OCI-LY1 (cell line): ENCODE results near the gene ZNF593.

Experiments
- EZH2 ChIP-seq: fragments of 200-600 bp; sonication (generic), shearing (Covaris generic); IDR thresholded peaks from 2 replicates; pipeline ENCODE4 v1.8.0; 2017; ENCODE audit warnings: borderline replicate concordance, mixed run types, mild to moderate bottlenecking, antibody characterized with exemption, low read length, moderate library complexity, mixed read lengths
- TF ChIP-seq, protein P1 (sequence below): fragments of 200-600 bp; sonication (generic), shearing (Covaris generic); IDR thresholded peaks from 2 replicates; pipeline ENCODE4 v1.5.1; 2017; ENCODE audit warnings: mild to moderate bottlenecking, antibody characterized with exemption, low read length, moderate library complexity, mixed read lengths

DNA sequence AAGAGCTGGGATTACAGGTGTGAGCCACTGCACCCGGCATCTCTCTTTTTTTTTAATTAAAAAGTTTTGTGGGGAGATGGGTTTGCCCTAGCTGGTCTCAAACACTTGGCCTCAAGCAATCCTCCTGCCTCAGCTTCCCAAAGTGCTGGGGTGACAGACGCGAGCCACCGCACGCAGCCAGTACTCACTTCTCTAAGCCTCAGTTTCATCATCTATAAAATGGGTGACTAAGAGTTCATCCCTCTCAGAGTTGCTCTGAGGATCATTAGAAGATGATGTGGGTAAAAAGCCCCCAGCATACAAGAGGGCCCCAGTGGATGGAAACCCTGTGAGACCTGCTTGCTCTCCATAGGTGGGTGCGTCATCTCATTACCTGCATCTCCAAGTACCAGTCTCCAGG is 18.2 kb downstream of the ZNF593 start:
- TF ChIP-seq, protein P1, sequence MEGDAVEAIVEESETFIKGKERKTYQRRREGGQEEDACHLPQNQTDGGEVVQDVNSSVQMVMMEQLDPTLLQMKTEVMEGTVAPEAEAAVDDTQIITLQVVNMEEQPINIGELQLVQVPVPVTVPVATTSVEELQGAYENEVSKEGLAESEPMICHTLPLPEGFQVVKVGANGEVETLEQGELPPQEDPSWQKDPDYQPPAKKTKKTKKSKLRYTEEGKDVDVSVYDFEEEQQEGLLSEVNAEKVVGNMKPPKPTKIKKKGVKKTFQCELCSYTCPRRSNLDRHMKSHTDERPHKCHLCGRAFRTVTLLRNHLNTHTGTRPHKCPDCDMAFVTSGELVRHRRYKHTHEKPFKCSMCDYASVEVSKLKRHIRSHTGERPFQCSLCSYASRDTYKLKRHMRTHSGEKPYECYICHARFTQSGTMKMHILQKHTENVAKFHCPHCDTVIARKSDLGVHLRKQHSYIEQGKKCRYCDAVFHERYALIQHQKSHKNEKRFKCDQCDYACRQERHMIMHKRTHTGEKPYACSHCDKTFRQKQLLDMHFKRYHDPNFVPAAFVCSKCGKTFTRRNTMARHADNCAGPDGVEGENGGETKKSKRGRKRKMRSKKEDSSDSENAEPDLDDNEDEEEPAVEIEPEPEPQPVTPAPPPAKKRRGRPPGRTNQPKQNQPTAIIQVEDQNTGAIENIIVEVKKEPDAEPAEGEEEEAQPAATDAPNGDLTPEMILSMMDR = no peak
- no peak for TF ChIP-seq EZH2
